Endothelial cell of umbilical vein (primary cell): ENCODE measurements around the gene CRB1. TPM values are rescaled to one million over a fixed set of nuclear protein-coding genes. Genes with fewer than 3 reads are reported as not detected.

Experiments used
- BruUV-seq: library from RNA; stranded (reverse); fragments of 400-500 nt; replicated peaks from 2 replicates; lab custom pipeline; 2021; lab: Mats Ljungman, UMichigan
- CTCF ChIA-PET: fragments of 300-600, 350-600 bp; sonication (Branson Sonifier 250); formaldehyde crosslinking; loops from one replicate; lab custom pipeline; 2021; ENCODE audit warnings: antibody characterized with exemption, inconsistent platforms; lab: Charles Lee
- POLR2A ChIA-PET: fragments of 300-600, 350-600 bp; sonication (Branson Sonifier 250); formaldehyde crosslinking; loops from one replicate; lab custom pipeline; 2021; ENCODE audit warnings: antibody characterized with exemption, inconsistent platforms; lab: Charles Lee
- DNase-seq: peaks from one replicate; pipeline ENCODE4 v3.0.0-alpha.2; 2011; ENCODE audit warnings: low read depth, low spot score
- FAIRE-seq: peaks from 2 replicates; lab custom pipeline; 2011; peaks lifted over from hg19 to GRCh38; lab: Jason Lieb, UNC
- H2AFZ ChIP-seq: 2 replicates; pipeline ENCODE4 v1.6.0; 2012; ENCODE audit warnings: low read depth, low read length, control low read depth, inconsistent platforms
- H3K27ac ChIP-seq: 2 replicates; pipeline ENCODE4 v1.5.1; 2011; ENCODE audit warnings: low read depth, mild to moderate bottlenecking, control low read depth, low read length, moderate library complexity; ENCODE audit not compliant: insufficient read depth
- H3K27me3 ChIP-seq, 2 experiments: 2 replicates each; pipeline versions ENCODE4 v1.6.0 to v1.6.1; 2011; ENCODE audit warnings: low read length in 2 of 2, mixed read lengths in 1 of 2; ENCODE audit not compliant: control insufficient read depth in 2 of 2, insufficient read depth in 2 of 2
- H3K36me3 ChIP-seq, 2 experiments: 2 replicates in 1 of 2; 3 replicates in 1 of 2; pipeline ENCODE4 v1.5.1; 2011; ENCODE audit warnings: low read length in 2 of 2, mild to moderate bottlenecking in 1 of 2, moderate library complexity in 1 of 2; ENCODE audit not compliant: control insufficient read depth in 2 of 2, insufficient read depth in 2 of 2; ENCODE audit errors: extremely low read depth in 1 of 2
- H3K4me1 ChIP-seq: 3 replicates; pipeline ENCODE4 v1.5.1; 2011; ENCODE audit warnings: mild to moderate bottlenecking, low read length; ENCODE audit not compliant: control insufficient read depth, insufficient read depth; ENCODE audit errors: extremely low read depth
- H3K4me2 ChIP-seq: 2 replicates; pipeline ENCODE4 v1.6.1; 2011; ENCODE audit warnings: low read length, control low read depth, mixed read lengths; ENCODE audit not compliant: insufficient read depth
- H3K4me3 ChIP-seq, 3 experiments: fragments of 200-600 bp in 1 of 3; sonication (generic), shearing (Covaris generic) in 1 of 3; replicated peaks in 1 of 3; 2 replicates each; pipeline ENCODE4 v1.5.1; 2011 to 2016; ENCODE audit warnings: control low read depth in 3 of 3, low read length in 3 of 3, mild to moderate bottlenecking in 2 of 3, inconsistent platforms in 1 of 3, low read depth in 1 of 3, moderate library complexity in 1 of 3; ENCODE audit not compliant: insufficient read depth in 1 of 3
- H3K79me2 ChIP-seq: 2 replicates; pipeline ENCODE4 v1.6.0; 2012; ENCODE audit warnings: low read length, inconsistent platforms; ENCODE audit not compliant: control insufficient read depth, insufficient read depth
- H3K9ac ChIP-seq: replicated peaks from 2 replicates; pipeline ENCODE3; 2011; ENCODE audit warnings: low read length, control low read depth; ENCODE audit not compliant: insufficient read depth; ENCODE audit errors: extremely low read depth
- H3K9me1 ChIP-seq: replicated peaks from 3 replicates; pipeline ENCODE4 v1.6.0; 2011; ENCODE audit warnings: mild to moderate bottlenecking, low read length; ENCODE audit not compliant: control insufficient read depth, insufficient read depth; ENCODE audit errors: extremely low read depth
- H3K9me3 ChIP-seq: replicated peaks from 2 replicates; pipeline ENCODE4 v1.5.1; 2012; ENCODE audit warnings: low read length, inconsistent platforms; ENCODE audit not compliant: control insufficient read depth, insufficient read depth
- H4K20me1 ChIP-seq: replicated peaks from 2 replicates; pipeline ENCODE3; 2011; ENCODE audit warnings: mild to moderate bottlenecking, low read length; ENCODE audit not compliant: control insufficient read depth, insufficient read depth; ENCODE audit errors: extremely low read depth
- EZH2 ChIP-seq: IDR thresholded peaks from 2 replicates; pipeline ENCODE4 v1.6.1; 2012; ENCODE audit warnings: borderline replicate concordance, low read depth, mild to moderate bottlenecking, moderate library complexity, low read length, inconsistent platforms; ENCODE audit not compliant: severe bottlenecking
- FOS ChIP-seq: IDR thresholded peaks from 2 replicates; pipeline ENCODE4 v1.6.1; 2011; ENCODE audit warnings: mild to moderate bottlenecking, low read length, moderate library complexity, borderline replicate concordance; ENCODE audit not compliant: insufficient read depth
- GATA2 ChIP-seq: IDR thresholded peaks from 2 replicates; pipeline ENCODE4 v1.7.0; 2011; ENCODE audit warnings: low read depth, mild to moderate bottlenecking, moderate library complexity, mixed read lengths, low read length; ENCODE audit not compliant: insufficient read length, insufficient read depth
- JUN ChIP-seq: IDR thresholded peaks from 2 replicates; pipeline ENCODE4 v1.6.1; 2011; ENCODE audit warnings: borderline replicate concordance, low read depth; ENCODE audit not compliant: insufficient read length, insufficient read depth
- MYC ChIP-seq: IDR thresholded peaks from one replicate; pipeline ENCODE4 v1.6.1; 2011; ENCODE audit warnings: mild to moderate bottlenecking, low read depth, low read length
- POLR2A ChIP-seq: IDR thresholded peaks from 2 replicates; pipeline ENCODE4 v1.6.1; 2012; ENCODE audit warnings: low read depth, mild to moderate bottlenecking, control low read depth, low read length
- POLR2AphosphoS5 ChIP-seq: IDR thresholded peaks from 2 replicates; pipeline ENCODE4 v1.6.1; 2012; ENCODE audit warnings: low read depth, mild to moderate bottlenecking, control low read depth, low read length, moderate library complexity; ENCODE audit not compliant: insufficient read depth
- dilution Hi-C: fragments of 300-500 bp; cut with MboI; formaldehyde crosslinking; loops from one replicate; pipeline ENCODE4 v1.15.0; 2019; ENCODE audit warnings: low sequenced_read_pairs; ENCODE audit not compliant: extremely low pct_ligation_motif_present
- intact Hi-C: fragments of 100-400 bp; cut with micrococcal nuclease; formaldehyde crosslinking; loops from one replicate; pipeline ENCODE4 v1.10.0; 2022
- polyA plus RNA-seq, 4 experiments: library from polyadenylated mRNA; depleted of rRNA in 3 of 4; stranded (reverse) in 3 of 4; unstranded in 1 of 4; fragments of >200 nt; gene quantifications; 2 replicates each; pipeline versions ENCODE4 v1.2.1 to v1.2.3, GENCODE V29; 2011 to 2012; ENCODE audit warnings: missing spikeins in 1 of 4
- total RNA-seq: library from RNA; stranded (reverse); gene quantifications from 2 replicates; pipeline ENCODE4 v1.2.3, GENCODE V29; 2021
- TF ChIP-seq, protein P1 (sequence below), 2 donors: IDR thresholded peaks; 1 replicate in 1 of 2; 2 replicates in 1 of 2; pipeline ENCODE4 v1.5.1; 2011; ENCODE audit warnings: low read length in 2 of 2, mild to moderate bottlenecking in 2 of 2, moderate library complexity in 2 of 2, control low read depth in 1 of 2, inconsistent platforms in 1 of 2, low read depth in 1 of 2; ENCODE audit not compliant: insufficient read depth in 1 of 2; ENCODE audit errors: extremely low read depth in 1 of 2
- TF ChIP-seq, protein P2 (sequence below): IDR thresholded peaks from 2 replicates; pipeline ENCODE4 v1.6.1; 2011; ENCODE audit not compliant: insufficient read depth, insufficient read length

Gene CRB1
- total and polyA plus RNA-seq, 2 donors (not counting 3 experiments of a cell fraction or from before 2014, with no cell fraction given): not detected

- dilution Hi-C loops (no loop called here), intact Hi-C loops (no loop called here)
- Histone ChIP-seq H4K20me1 (no peaks in the 10 kb centered on the region), H3K27me3 (no peaks in the 10 kb centered on the region), H3K4me2 (no peak overlapping the region), H3K9me1 (no peaks in the 10 kb centered on the region), H3K4me1 (no peaks in the 10 kb centered on the region), H3K9ac (no peak overlapping the region), H3K4me3 (no peak overlapping the region), H3K27ac (no peak overlapping the region), H3K36me3 (no peaks in the 10 kb centered on the region), H3K79me2 (no peaks in the 10 kb centered on the region), H2AFZ (no peak overlapping the region), H3K9me3 (no peaks in the 10 kb centered on the region)
- ChIA-PET CTCF (no interaction called here), POLR2A (no interaction called here)
- no peak for FAIRE-seq
- DNase-seq: no peak
- BruUV-seq: no TSS peak
- TF ChIP-seq POLR2AphosphoS5 (no peak), POLR2A (no peak), MYC (no peak), FOS (no peak), EZH2 (no peak), GATA2 (no peak), JUN (no peak)
- TF ChIP-seq, protein P1, sequence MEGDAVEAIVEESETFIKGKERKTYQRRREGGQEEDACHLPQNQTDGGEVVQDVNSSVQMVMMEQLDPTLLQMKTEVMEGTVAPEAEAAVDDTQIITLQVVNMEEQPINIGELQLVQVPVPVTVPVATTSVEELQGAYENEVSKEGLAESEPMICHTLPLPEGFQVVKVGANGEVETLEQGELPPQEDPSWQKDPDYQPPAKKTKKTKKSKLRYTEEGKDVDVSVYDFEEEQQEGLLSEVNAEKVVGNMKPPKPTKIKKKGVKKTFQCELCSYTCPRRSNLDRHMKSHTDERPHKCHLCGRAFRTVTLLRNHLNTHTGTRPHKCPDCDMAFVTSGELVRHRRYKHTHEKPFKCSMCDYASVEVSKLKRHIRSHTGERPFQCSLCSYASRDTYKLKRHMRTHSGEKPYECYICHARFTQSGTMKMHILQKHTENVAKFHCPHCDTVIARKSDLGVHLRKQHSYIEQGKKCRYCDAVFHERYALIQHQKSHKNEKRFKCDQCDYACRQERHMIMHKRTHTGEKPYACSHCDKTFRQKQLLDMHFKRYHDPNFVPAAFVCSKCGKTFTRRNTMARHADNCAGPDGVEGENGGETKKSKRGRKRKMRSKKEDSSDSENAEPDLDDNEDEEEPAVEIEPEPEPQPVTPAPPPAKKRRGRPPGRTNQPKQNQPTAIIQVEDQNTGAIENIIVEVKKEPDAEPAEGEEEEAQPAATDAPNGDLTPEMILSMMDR (IDR thresholded peaks at IDR 0.05; ENCODE audit: extremely low read depth in 1 of 2, insufficient read depth in 1 of 2, low read depth in 1 of 2, low read length in 2 of 2): no peak
- TF ChIP-seq, protein P2, sequence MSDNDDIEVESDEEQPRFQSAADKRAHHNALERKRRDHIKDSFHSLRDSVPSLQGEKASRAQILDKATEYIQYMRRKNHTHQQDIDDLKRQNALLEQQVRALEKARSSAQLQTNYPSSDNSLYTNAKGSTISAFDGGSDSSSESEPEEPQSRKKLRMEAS: no peak
These were observed 16.3 kb downstream of the CRB1 start for GRCh38 chr1:197284325-197284724.
